Stimulated activated CD8-positive, alpha-beta memory T cell treated with anti-CD3 and anti-CD28 coated beads, Interleukin-12 subunit alpha, Interleukin-12 subunit beta, amount 100 ng/mL, for 24 hours (primary cell): ENCODE data around the gene NKX2-3.

ENCODE experiments used
- DNase-seq: peaks from one replicate; pipeline ENCODE4 v3.0.0-alpha.2; 2020; ENCODE audit errors: extremely low read depth

NKX2-3 gene

GRCh38 chr10:99526861-99527504 lies 5.8 kb upstream of the NKX2-3 start:
- DNase-seq: no peak

GRCh38 chr10:99527526-99528493 lies 4.9 kb upstream of the NKX2-3 start:
- DNase-seq: no peak

- no peak for DNase-seq
Measured at GRCh38 chr10:99528494-99529441, 4.0 kb upstream of the NKX2-3 start.

- no peak for DNase-seq
Measured at GRCh38 chr10:99529591-99530107, 3.1 kb upstream of the NKX2-3 start.

- DNase-seq: no peak
Measured at GRCh38 chr10:99530108-99531025, 2.4 kb upstream of the NKX2-3 start.

GRCh38 chr10:99531026-99531695 lies 1.6 kb upstream of the NKX2-3 start:
- no peak for DNase-seq

- no peak for DNase-seq
Measured at GRCh38 chr10:99531696-99532593, 797 bp upstream of the NKX2-3 start.

GRCh38 chr10:99533496-99534449 lies 1.0 kb downstream of the NKX2-3 start:
- no peak for DNase-seq

- DNase-seq: no peak
Measured at GRCh38 chr10:99534450-99534938, 1.8 kb downstream of the NKX2-3 start.

- DNase-seq: no peak
Measured at GRCh38 chr10:99534939-99535763, 2.4 kb downstream of the NKX2-3 start.

- no peak for DNase-seq
Measured at GRCh38 chr10:99535764-99536337, 3.1 kb downstream of the NKX2-3 start.

GRCh38 chr10:99536338-99537085 lies 3.8 kb downstream of the NKX2-3 start:
- DNase-seq: no peak

- DNase-seq: no peak
Measured at GRCh38 chr10:99537086-99537988, 4.6 kb downstream of the NKX2-3 start.
